HG03442 (cell line): ENCODE results near the gene GPATCH2L.

Experiments
- ATAC-seq: cut with Tn5 transposase; IDR thresholded peaks from one replicate; pipeline ENCODE4 v1.9.1; 2021; ENCODE audit warnings: mild to moderate bottlenecking, moderate library complexity; ENCODE audit not compliant: unreplicated experiment

GPATCH2L gene

DNA sequence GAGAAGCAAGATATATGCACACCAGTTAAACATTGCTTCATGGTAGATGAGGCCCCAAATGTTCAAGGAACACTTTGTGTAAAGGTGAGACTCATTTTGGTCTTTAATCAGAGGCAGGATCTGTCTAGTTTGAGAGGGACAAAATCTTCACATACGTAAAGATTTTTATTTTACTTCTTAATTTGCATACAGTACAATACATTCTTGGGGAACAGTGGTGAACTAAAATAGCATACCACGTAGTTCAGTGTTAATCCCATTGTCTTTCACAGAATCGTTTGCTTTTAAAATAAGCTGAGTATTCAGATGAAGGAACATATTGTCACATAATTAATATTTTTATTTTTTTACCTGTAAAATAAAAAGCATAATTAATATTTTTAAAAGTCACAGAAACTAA is 43.3 kb downstream of the GPATCH2L start:
- ATAC-seq, result no peak

- ATAC-seq, result no peak
Measured at GRCh38 chr14:76196980-76197695, 45.4 kb downstream of the GPATCH2L start.

GRCh38 chr14:76201162-76201561 is 49.4 kb downstream of the GPATCH2L start:
- ATAC-seq, result no peak

DNA sequence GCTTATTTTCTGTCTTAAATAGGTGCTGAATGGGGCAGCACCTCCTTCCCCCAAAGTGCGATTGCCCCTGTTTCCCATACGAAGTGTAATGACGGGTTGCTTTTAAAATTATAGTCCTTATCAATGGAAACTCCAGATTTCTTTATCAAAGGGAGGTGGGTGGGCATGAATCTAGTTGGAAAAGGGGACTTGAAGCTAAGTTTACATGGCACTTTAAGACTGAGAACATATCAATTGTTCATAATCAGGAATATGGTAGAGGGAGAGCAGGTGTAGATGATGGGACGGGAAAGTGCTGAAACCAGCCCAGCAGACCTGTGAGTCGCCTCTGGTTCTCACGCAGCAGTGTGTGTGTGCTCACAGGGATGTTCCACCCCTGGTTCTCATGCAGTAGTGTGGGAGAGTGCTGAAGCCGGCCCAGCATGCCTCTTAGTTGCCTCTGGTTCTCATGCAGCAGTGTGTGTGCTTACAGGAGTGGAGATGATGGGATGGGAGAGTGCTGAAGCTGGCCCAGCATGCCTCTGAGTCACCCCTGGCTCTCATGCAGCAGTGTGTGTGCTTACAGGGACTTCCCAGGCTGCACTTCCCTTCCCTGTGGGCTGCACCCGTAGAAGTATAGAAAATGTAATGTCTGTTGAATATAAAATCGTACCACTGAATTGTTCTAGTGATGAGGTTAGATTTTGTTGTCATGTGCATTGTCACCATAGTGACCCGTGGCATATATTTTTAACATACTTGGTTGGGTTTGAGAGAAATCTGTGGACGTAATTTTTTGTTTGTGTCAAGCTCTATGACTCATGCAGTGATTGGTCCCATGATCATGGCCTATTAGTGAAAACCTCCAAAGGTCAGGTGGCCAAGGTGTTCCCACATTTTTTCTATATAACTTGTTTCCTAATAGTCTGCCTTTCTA is 51.6 kb downstream of the GPATCH2L start:
- peak; percentile 71 for ATAC-seq

DNA sequence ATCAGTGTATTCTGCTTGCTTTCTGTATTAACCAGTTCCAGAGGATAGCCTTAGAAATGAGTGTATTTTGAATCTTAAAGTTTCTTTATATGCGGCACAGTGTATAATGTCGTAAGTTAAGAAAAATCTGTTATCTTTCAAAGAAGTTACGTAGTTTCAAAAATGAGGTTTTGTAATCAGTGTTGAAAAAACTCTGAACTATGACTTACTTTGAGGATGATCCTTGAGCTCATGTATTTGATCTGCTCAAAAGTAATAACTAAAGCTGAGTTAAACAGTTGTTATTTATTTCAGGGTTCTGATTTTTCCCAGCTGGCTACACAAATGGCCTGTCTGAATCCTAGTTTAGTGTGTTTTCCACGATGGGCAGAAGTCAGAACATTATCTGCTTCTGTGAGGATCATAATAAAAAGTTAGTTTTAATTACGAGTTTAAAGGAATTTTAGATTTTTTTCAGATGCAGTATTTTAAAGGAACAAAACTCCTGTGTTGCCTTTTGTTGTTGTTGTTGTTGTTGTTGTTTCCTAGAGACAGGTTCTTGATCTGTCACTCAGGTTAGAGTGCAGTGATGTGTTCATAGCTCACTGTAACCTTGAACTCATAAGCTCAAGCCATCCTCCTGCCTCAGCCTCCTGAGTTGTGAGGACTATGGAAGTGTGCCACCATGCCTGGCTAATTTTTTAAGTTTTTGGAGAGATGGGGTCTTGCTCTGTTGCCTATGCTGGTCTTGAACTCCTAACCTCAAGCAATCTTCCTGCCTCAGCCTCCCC is 52.9 kb downstream of the GPATCH2L start:
- ATAC-seq, result no peak

DNA sequence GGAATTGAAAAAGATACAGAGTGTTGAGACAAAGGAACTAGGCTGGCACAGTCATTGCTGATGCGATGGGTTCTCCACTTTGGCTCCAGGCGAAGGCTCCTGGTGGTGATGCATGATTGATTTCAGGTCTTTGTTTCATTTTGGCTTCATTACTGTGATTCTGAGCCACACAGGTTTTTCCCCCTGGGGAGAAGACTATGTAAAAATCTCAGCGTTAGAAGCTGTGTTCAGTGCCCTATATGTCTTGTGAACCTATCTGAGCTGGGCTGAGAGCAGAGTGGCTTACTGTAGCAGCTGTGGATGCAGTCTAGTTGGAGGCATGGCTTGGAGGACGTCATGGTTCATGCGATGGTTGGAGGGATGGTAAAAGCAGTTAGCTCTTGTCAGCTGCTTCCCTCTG is 54.0 kb downstream of the GPATCH2L start:
- ATAC-seq, result no peak

DNA sequence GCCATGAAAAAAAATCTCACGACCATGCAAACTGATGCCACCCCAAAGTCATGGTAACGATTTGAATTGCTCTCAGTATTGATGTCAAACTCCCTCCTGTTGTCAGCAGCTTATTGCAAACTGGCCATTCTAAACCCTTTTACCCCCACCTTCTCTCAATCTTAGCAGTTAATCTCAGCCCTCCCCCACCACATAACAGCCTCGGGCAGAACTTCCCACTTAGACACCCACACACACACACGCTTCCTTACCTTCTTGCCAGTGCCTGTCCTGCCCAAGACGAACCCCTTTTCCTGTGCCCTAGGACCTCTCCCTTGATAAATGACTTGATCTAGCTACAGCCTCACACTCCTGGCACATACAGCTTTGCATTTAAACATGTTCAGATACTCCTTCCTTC is 56.6 kb downstream of the GPATCH2L start:
- ATAC-seq, result no peak

DNA sequence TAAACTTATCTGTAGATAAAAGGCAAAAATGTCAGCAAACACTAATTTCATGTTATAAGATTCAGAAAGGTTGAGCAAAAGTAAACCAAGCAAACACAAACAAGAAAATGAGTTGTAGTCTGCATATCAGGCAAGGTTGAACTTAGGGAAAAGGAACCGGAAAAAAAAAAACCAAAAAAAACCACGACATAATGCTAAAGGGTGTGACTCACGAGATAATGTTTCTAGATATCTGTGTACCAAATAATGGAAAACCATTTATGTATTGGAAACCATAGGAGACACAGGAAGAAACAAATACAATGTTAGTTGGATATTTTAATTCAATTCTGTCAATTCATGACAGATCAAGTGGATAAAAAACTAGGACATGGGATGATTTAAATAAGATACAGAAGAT is 60.5 kb downstream of the GPATCH2L start:
- ATAC-seq, result no peak

DNA sequence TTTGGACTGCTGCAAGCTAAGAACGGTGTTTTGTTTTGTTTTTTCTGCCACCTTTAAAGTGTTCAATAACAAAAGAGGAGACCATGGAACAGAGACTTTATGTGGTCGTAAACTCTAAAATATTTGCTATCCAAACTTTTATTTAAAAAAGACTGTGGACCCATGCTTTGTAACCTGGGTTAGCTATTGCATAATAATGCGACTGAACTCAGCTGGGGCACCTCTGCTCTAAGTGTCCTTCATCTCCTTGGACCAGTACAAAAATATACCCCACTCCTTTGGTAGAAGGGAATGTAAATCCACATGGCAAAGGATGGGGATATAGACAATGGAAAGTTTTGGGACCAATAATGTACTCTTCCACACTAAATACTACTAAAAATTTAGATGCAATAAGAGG is 65.5 kb downstream of the GPATCH2L start:
- ATAC-seq, result no peak

DNA sequence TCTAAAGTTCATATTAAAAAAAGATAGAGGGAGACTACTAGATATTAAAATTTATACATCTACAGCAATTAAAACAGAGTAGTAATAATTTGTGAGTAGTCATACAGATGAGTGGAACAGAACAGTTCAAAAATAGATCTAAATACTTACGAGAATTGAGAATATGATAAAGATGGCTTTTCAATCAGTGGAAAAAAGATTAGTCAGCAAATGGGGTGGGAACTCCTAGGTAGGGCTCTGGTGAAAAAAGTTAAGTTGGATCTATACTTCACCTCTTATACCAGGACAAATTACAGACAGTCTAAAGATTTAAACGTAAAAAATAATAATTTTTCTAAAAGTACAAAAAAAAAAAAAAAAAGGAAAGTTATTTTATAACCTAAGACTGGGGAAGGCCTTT is 66.9 kb downstream of the GPATCH2L start:
- ATAC-seq, result no peak

GRCh38 chr14:76219873-76220272 is 68.2 kb downstream of the GPATCH2L start:
- no peak for ATAC-seq

DNA sequence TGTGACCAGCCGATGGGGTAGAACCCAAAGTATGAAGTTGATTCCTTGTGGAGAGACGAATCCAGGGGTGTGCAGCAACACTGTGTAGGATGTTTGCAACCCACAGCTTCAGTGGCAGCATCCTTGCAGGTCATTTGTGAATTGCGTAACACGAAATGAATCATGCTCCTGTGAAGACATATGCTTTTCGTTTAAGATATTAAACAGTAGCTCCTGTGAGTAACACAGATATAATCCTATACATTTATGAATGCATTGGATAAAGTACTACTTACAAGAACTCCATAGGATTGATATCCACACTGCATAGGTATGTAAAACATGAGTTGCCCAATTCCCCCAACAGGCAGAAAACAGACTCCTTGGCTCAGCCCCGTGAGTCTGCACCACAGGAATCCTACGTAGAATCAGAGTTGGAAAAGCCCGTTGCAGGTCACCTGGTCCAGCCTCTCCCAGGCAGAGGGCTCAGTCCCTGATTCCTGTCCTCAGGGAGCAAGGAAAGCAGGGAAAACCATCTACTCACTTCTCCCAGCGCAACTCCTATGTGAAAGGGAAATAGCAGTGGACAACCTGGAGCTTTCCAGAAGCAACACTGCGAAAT is 75.8 kb downstream of the GPATCH2L start:
- ATAC-seq, result no peak

- ATAC-seq, result no peak
Measured at GRCh38 chr14:76228138-76228537, 76.4 kb downstream of the GPATCH2L start.

DNA sequence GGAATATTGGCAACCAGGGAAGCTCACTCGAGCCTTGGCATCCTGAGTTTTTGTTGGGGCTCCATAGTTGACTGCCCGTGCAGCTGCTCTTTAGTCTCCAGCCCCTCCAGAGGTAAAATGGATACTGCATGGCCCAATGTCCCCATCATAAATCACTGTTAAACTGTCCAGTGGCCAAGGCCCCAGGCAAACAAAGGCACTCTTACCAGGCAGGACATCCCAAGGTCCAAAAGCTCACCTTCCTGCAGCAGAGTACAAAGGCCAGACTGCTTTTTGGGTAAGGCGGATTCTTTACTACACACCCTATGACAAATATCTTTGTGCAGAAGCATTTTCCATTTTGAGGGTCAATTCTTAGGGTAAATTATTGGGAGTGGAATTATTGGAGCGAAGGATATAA is 81.1 kb downstream of the GPATCH2L start:
- ATAC-seq, result no peak

GRCh38 chr14:76235628-76236027 is 83.9 kb downstream of the GPATCH2L start:
- no peak for ATAC-seq

DNA sequence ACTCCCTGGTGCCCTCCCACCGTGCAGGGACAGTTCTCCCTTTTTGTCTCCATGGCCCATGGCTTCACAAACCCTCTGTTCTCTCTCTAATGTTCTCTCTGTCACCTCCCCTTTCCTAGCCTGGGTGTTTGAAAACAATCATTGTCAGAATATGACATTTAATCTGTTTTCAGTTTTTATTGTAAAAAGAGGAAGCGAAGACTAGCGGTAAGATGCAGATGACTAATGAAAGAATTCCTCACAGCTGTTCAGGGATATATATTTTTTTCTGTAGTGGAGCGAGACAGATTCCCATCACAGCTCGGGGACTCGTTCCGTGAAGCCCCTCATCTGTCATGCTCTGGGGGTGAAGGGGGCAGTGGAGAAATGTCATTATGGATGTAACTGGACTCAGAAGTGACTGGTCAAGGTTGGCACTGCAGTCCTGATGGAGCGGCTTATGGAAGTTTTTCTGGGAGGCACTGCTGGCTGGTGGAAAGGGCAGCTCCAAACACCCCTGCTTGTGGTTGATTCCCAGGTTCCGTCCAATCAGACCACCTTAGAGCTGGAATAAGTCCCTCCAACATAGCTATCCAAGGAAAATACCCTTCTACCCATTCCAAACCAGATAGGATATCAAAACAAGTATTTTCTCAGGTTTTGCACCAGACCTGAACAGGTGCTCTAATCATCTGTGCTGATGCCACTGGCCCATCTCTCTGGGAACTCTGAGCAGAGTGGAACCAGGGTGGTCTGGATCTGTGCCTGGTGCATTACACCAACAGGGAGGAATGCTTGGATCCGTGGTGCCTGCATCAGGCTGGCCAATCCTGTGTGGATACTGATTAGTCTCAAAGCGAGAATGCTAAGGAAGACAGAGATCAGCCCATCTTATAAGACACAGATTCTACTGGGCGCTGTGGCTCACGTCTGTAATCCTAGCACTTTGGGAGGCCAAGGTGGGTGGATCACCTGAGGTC is 84.7 kb downstream of the GPATCH2L start:
- peak; percentile 68 for ATAC-seq

GRCh38 chr14:76237349-76237990 is 85.7 kb downstream of the GPATCH2L start:
- no peak for ATAC-seq

GRCh38 chr14:76245097-76245496 is 93.4 kb downstream of the GPATCH2L start:
- ATAC-seq, result no peak

DNA sequence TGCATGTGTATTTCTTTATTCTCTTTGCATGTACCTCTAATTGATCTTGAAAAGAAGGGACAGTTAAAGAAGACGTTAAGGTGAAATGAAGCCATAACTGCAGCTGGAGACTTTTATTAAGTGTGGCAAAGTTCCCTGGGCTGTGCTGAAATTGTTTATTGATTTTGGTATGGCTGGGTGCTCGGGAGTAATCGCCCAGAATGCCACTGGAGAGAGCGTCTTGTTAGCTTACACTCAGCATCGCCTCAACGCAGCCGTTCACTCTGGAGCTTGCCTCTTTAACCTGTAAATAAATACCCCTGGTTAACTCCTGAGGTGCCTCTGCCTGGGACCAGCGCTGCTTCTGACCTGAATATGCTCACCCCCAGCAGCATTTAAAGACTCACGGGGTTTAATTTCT is 98.6 kb downstream of the GPATCH2L start:
- no peak for ATAC-seq
